GM18909 (cell line): ENCODE results near the gene COG1.
"Not testable (repeated sequence)": the region's sequence is repeated elsewhere in the genome, so short reads cannot be mapped to it uniquely, and the experiment has no call there.

Experiments
- ATAC-seq: cut with Tn5 transposase; IDR thresholded peaks from one replicate; pipeline ENCODE4 v1.9.1; 2021; ENCODE audit warnings: mild to moderate bottlenecking; ENCODE audit not compliant: unreplicated experiment, poor library complexity

The COG1 gene, protein sequence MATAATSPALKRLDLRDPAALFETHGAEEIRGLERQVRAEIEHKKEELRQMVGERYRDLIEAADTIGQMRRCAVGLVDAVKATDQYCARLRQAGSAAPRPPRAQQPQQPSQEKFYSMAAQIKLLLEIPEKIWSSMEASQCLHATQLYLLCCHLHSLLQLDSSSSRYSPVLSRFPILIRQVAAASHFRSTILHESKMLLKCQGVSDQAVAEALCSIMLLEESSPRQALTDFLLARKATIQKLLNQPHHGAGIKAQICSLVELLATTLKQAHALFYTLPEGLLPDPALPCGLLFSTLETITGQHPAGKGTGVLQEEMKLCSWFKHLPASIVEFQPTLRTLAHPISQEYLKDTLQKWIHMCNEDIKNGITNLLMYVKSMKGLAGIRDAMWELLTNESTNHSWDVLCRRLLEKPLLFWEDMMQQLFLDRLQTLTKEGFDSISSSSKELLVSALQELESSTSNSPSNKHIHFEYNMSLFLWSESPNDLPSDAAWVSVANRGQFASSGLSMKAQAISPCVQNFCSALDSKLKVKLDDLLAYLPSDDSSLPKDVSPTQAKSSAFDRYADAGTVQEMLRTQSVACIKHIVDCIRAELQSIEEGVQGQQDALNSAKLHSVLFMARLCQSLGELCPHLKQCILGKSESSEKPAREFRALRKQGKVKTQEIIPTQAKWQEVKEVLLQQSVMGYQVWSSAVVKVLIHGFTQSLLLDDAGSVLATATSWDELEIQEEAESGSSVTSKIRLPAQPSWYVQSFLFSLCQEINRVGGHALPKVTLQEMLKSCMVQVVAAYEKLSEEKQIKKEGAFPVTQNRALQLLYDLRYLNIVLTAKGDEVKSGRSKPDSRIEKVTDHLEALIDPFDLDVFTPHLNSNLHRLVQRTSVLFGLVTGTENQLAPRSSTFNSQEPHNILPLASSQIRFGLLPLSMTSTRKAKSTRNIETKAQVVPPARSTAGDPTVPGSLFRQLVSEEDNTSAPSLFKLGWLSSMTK

DNA sequence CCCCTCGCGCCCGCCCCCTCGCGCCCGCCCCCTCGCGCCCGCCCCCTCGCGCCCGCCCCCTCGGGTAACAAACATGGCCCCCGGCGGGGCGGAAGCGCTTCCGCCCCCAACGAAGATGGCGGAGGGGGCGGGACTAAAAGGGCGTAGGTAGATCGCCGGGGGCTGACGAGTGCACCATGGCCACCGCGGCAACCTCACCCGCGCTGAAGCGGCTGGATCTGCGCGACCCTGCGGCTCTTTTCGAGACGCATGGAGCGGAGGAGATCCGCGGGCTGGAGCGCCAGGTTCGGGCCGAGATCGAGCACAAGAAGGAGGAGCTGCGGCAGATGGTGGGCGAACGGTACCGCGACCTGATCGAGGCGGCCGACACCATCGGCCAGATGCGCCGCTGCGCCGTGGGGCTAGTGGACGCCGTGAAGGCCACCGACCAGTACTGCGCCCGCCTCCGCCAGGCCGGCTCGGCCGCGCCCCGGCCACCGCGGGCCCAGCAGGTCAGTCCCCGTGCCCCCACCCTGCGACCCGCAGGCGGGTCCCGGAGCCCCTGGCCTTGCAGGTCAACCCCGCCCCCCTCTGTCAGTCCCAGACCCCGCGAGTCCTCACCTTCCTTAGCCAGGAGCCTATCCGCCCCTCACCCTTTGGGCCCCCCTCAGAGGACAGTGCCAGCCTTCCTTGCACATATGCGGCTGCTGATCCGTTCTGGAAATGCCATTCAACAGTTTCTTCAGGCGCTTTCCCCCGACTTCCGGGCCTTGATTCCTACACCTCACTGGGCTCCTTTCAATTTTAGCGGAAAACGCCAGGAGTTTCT, at the start of gene COG1:
TSS of gene COG1 (plus strand) at position 162 of the 808 bp plus-strand sequence. CDS start at position 177, 15 bp downstream.
- peak; percentile 73 for ATAC-seq

DNA sequence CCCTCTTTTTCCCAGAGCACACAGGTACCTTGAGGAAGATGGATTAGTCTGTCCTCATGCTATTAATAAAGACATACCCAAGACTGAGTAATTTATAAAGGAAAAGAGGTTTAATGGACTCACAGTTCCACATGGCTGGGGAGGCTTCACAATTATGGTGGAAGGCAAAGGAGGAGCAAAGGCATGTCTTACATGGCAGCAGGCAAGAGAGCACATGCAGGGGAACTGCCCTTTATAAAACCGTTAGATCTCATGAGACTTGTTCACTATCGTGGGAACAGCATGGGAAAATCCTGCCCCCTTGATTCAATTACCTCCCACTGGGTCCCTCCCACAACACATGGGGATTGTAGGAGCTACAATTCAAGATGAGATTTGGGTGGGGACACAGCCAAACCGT, 48.6 kb upstream of the COG1 start:
- ATAC-seq: not testable (repeated sequence)

DNA sequence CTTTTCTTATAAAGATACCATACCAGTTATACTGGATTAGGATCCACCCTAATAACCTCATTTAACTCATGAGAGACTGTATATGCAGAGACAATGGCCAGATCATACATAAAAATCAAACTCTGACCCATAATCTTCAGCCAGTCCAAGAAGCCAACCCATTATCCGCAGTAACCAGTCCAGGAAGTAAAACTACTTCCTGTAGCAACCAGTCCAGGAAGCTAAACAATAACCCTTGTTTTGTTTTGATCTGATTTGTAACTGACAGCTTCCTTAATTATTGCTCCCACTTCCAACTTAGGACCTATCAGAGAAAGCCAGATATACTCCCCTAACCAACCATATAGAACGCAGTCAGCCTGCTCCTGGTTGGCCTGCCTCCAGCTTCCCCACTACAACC, 47.2 kb upstream of the COG1 start:
- no peak for ATAC-seq

DNA sequence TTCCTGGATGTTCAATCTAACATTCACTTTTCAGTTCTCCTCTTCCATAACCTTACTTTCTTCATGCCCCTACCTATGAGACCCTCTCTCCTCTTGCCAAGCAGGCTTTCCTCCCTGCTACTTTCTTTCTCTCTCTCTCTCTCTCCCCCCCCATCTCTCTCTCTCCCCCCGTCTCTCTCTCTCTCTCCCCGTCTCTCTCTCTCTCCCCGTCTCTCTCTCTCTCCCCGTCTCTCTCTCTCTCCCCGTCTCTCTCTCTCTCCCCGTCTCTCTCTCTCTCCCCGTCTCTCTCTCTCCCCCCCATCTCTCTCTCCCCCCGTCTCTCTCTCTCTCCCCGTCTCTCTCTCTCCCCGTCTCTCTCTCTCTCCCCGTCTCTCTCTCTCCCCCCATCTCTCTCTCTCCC, 45.1 kb upstream of the COG1 start:
- not testable (repeated sequence) for ATAC-seq

DNA sequence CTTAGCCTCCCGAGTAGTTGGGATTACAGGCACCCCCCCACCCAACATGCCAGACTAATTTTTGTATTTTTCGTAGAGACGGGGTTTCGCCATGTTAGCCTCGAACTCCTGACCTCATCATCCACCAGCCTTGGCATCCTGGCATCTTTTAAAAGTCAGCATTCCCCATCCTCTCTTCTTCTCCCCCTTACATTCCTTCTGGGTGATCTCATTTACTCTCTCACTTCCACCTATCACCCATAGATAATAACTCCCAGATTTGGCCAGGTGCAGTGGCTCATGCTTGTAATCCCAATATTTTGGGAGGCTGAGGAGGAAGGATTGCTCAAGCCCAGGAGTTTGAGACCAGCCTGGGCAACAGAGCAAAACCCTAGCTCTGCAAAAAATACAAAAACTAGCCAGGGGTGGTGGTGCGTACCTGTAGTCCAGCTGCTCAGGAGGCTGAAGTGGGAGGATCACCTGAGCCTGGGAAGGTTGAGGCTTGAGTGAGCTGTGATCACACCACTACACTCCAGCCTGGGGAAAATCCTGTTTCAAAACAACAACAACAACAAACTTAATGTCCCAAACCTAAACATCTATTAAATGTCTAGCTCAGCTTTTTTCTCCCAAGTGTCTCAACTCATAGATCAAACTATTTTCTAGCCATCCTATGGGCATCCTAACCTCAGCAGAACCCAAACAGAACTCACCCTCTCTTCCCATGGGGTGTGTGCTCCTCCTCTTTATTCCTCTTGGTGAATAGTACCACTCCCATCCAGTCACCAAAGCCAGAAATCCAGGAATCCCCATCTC, 44.1 kb upstream of the COG1 start:
- ATAC-seq: no peak

DNA sequence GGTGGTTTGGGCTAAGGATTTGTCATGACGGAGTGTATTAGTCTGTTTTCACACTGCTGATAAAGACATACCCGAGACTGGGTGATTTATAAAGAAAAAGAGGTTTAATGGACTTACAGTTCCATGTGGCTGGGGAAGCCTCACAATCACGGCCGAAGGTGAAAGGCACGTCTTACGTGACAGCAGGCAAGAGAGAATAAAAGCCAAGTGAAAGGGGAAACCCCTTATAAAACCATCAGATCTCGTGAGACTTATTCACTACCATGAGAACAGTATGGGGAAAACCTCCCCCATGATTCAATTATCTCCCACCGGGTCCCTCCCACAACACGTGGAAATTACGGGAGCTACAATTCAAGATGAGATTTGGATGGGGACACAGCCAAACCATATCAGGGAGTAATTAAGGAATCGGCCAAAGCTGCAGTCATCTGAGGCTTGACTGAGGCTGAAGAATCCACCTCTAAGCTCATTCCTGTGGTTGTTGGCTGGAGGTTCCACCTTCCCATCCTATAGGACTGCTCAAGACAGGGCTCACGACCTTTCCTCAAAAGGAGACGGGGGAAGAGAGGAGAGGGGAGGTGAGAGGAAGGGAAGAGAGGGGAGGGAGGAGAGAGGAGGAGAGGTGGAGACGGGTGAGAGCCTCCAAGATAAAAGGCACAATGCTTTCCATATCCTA, 42.1 kb upstream of the COG1 start:
- ATAC-seq: not testable (repeated sequence)

DNA sequence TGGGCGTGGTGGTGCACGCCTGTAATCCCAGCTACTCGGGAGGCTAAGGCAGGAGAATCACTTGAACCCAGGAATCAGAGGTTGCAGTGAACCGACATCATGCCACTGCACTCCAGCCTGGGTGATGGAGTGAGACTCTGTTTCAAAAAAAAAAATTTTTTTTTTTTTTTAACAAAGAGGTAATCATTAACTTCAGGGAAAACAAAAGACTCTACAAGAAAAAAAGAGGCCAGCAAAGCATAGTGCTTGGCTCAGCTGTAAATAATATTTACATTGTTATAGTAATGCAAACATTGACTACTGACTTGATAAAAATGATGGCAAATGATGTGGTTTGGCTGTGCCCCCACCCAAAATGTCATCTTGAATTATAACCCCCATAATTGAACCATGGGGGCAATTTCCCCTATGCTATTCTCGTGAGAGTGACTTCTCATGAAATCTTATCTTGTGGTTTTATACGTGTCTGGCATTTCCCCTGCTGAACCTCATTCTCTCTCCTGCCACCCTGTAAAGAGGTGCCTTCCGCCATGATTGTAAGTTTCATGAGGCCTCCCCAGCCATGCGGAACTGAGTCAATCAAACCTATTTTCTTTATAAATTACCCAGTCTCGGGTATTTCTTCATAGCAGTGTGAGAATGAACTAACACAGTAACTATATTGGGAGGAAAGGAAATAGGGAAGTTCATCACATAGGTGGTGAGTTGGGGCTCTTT, 40.8 kb upstream of the COG1 start:
- no peak for ATAC-seq

DNA sequence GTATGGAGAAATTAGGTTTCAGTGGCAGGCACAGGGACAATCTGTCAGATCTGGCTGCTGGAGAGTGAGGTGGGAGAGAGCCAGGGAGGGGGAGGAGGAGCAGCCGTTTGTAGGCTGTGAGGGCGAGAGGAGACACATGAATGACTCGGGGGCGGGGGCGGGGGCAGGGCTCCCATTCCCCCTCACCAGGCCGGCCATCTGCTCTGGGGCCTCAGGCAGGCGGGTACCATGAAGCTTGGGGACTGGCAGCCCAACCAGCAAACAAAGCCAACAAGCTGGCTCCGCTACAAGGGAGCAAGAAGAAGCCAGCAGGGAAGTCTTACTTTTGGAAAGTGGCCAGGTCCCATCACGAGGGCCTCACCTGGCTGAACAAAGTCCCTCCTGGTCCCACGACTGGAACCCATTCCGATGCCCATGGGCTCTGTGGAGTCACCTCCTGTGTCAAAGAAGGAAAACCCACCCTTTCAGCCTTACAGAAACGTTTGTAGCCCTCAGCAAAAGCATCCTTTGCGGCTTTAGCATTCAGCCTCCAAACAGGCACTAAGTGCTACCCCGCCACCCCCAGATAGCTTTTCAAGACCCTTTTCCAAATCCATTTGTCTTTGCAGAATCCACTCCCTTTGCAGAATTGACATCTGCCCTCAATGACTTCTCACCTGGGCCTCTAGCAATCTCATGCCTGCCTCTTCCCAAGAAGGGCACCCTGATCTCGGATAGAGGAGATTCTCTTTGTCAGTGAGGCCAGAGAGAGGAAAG, 37.3 kb upstream of the COG1 start:
- peak; percentile 9 for ATAC-seq

DNA sequence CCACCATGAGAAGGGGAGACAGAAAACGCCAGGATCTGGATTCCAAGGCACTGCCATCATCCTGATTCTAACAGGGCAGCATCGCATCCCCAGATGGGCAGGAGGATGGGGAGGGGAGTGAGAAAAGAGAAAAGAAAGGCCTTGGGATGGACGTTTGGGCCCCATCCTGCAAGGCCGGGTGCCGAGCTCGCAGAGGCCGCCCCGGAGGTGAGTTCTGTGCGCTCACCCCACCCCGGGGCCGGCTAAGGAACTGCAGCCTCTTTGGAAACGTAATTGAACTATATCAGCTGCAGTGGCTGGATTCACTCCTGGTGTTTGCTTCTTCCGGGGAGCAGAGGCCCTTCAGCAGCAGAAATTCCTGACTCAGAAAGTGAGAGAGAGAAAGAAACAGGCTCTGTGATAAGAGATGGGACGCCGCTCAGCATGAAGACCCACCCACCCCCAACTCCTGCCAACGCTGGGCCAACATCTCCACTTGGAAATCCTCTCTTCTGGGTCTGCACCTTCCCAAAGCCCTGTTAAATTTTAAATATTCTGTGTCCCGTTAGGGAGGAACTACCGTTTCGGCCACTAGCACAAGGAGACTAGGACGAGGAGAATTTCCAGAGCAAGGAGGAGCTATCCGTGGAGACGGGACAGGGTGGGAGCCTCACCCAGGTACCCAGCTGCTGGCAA, 36.6 kb upstream of the COG1 start:
- peak; percentile 83 for ATAC-seq

DNA sequence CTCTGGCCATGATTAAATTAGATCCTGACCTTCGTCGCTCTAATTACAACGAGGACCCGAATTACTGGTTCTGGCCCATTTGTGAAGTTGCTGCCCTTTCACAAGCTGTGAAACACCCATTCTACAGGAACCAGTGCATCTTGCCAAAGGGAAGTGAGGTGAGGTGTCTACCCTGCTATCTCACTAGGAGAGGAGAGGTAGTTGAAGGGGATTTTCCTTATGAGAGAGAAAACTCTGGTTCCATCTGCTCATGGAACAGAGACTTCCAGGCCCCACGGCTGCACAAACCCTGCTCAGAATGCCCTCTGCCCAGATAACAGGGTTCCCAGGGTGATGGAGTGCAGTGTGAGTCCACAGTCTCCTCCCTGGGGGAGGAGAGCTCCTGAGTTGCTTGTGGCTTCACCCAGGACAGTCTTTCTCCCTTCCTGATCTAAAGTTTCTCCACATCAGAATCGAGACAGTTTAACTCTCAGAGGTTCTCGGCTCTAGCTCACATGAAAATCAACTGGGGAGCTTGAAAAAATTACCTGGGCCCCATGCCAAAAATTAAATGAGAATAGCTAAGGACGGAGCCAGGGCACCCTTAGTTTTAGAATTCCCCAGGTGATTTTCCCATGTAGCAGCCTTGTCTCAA, 35.9 kb upstream of the COG1 start:
- no peak for ATAC-seq

DNA sequence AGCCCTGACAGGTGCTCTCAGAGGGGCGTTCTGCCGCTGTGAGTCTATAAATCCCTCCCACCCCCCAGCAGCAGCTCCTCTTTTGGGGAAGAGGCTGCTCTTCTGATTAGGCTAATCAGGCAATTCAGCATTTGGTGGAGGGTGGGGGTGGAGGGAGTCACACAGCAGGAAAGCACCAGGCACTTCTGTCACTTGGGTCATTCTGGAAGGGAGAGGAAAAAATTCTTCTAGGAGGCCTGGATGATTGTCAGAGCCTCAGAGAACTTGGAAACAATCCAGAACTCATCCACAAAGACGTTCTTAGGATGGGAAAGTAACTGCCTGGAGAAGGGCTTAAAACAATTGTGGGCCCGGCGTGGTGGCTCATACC, 35.3 kb upstream of the COG1 start:
- no peak for ATAC-seq

DNA sequence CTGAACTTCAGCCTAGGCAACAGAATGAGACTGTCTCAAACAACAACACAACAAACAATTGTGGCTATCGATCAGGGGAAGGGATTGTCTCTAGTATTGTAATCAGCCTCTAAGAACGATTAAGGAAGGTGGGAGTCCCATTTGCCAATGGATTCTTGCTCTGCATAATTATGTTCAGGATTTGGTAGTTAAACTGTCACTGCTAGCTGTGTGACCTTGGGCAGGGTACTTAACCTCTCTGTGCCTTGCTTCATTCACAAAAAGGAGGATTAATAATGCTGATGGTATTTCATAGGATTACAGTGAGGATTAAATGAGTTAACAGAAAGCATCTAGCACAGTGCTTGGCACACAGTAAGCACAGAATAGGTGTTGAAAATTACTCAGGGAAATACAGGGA, 34.7 kb upstream of the COG1 start:
- ATAC-seq: no peak

DNA sequence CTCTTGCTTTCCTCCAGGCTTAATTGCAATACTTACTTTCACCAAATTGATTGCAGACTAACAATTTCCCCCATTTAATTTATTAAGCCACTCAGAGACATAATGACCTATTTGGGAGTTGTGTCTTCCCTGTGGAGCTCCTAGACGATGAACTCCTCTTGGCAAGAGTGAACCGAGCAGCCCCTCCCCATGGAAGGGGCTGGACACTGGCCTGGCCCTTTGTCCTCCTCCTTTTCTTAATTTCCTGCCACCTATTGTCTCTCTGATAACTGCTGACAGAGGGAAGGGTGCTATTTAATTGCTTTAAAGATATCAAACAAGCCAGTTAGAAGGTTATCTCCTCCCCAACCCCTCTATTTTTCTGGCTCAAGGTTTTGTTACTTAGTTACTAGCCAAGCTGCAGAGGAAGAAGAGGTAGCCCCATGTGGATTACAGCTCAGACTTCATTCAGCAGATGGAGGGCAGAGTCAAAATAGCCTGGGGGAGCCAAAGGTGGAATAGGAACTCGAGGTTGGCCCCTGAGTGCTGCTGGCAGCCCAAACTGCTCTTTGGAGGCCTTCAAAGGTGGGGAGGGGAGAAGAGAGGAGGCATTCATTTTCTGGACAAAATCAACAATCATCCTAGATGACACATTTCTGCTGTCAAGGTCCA, 31.8 kb upstream of the COG1 start:
- ATAC-seq: no peak

DNA sequence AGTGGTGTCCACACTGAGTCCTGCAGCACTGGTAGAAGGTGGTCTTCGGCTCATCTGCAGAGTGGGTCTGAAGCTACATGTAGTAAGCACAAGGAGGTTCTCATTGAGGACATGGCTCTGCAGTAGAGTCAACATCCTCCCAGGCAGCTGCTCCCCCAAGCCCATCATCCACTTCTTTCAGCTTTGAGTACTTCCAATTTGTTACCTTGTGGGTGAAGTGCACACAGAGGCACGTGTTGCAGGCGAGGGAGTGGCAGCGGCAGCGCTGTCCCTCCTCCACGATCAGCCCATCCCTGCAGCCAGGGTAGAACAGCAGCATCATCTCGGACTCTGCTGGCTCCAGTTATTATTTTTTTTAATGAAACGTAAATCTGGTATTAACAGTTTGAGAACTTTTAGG, 29.8 kb upstream of the COG1 start:
- ATAC-seq: no peak

DNA sequence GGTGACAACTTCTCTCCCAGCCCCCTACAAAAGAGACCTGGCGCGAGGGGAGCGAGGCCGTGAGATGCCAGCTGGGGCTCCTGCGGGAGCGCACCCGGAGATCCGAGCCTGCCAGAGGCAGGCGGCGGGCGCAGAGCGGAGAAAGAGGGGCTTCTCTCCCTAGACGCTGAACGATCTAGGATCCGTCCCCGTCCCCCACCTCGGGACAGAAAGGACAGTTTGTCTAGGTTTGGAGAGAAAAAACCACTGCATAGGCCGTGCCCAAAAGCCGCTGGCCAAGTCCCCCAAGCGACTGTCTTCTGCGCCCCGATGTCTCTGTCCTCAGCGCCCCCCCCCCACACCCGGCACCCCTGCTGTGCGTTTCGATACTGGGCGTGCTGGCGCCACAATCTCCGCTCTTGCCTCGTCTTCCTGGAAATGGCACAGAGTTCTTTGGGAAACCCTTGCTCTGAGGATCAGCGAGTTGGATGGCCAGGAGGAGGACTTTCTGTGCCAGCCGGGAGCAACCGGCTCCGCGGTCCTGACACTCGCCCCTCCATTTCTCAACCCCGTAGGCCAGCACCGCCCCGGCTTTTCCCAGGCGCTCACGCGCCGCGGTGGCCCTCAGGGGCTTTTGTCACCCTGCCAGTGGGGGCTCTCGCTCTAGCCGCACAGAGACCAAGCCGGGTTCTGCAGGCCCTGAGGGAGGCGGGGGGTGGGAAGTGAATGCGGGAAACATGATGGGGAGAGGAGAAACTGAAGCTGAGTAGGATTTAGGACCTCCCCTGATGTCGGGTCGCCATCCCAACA, 27.0 kb upstream of the COG1 start:
- ATAC-seq: no peak
